Cardiac fibroblast (primary cell): Measurements from ENCODE around the gene NSUN7.

Experiments
- DNase-seq, 2 donors: peaks; one replicate each; pipeline versions ENCODE4 v3.0.0 to v3.0.0-alpha.2; 2010; ENCODE audit warnings: low read depth in 2 of 2
- H3K4me3 ChIP-seq, 2 donors: replicated peaks in 1 of 2; 1 replicate in 1 of 2; 2 replicates in 1 of 2; pipeline ENCODE4 v1.5.1; 2011; ENCODE audit warnings: low read depth in 2 of 2, low read length in 2 of 2, mild to moderate bottlenecking in 2 of 2, moderate library complexity in 1 of 2
- TF ChIP-seq, protein P1 (sequence below): IDR thresholded peaks from one replicate; pipeline ENCODE4 v1.5.1; 2011; ENCODE audit warnings: low read depth, mild to moderate bottlenecking, low read length, inconsistent platforms

The NSUN7 gene

DNA sequence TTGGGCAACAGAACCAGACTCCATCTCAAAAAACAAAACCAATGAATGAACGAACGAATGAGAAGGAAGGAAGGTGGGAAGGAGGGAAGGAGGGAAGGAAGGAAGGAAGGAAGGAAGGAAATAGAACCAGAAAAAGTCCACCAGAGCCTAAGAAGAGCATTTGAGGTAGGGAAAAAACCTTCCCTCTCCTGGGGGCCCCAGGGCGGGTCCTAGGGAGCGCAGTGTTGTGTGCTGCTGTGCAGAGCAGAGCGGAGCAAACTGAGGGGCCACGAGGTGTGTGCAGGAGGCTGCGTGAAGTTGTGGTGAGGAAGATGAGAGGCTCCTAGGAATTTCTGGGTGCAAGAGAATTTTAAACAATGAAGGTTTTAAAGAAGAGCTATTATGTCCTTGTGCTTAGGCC, 16.0 kb upstream of the NSUN7 start:
- DNase-seq = no peak
- TF ChIP-seq, protein P1, sequence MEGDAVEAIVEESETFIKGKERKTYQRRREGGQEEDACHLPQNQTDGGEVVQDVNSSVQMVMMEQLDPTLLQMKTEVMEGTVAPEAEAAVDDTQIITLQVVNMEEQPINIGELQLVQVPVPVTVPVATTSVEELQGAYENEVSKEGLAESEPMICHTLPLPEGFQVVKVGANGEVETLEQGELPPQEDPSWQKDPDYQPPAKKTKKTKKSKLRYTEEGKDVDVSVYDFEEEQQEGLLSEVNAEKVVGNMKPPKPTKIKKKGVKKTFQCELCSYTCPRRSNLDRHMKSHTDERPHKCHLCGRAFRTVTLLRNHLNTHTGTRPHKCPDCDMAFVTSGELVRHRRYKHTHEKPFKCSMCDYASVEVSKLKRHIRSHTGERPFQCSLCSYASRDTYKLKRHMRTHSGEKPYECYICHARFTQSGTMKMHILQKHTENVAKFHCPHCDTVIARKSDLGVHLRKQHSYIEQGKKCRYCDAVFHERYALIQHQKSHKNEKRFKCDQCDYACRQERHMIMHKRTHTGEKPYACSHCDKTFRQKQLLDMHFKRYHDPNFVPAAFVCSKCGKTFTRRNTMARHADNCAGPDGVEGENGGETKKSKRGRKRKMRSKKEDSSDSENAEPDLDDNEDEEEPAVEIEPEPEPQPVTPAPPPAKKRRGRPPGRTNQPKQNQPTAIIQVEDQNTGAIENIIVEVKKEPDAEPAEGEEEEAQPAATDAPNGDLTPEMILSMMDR = no peak
- H3K4me3 ChIP-seq = no peak overlapping the region

GRCh38 chr4:40734497-40734896, 15.3 kb upstream of the NSUN7 start:
- DNase-seq = no peak

GRCh38 chr4:40736910-40737309, 12.8 kb upstream of the NSUN7 start:
- H3K4me3 ChIP-seq = no peak overlapping the region
- TF ChIP-seq, protein P1 = peak; percentile 34
- peak; percentile 56 to 65 for DNase-seq

More at GRCh38 chr4:40734497-40734896, 15.3 kb upstream of the NSUN7 start:
- TF ChIP-seq, protein P1 = no peak
- H3K4me3 ChIP-seq = no peak overlapping the region

DNA sequence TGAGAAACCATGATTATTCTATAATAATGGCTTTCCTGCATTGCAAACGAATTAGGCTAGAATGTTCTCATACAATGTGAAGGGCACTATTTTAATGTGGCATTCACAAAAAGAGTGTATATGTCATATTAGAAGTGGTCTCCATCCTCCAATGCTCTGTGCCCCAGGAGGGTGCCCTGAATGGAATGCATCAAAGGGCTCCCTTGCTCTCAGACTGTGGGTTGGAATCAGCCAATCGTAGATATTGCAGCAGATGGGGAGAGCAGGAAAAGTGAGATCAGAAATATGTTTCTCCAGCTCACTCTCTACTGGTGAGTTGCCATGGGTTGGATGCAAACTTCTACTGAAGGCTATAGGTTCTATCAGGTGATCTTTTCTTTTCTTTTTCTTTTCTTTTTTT, 11.9 kb upstream of the NSUN7 start:
- TF ChIP-seq, protein P1 = no peak
- DNase-seq = no peak
- no peak overlapping the region for H3K4me3 ChIP-seq

GRCh38 chr4:40739347-40739746, 10.4 kb upstream of the NSUN7 start:
- DNase-seq = no peak
- TF ChIP-seq, protein P1 = no peak
- no peak overlapping the region for H3K4me3 ChIP-seq

DNA sequence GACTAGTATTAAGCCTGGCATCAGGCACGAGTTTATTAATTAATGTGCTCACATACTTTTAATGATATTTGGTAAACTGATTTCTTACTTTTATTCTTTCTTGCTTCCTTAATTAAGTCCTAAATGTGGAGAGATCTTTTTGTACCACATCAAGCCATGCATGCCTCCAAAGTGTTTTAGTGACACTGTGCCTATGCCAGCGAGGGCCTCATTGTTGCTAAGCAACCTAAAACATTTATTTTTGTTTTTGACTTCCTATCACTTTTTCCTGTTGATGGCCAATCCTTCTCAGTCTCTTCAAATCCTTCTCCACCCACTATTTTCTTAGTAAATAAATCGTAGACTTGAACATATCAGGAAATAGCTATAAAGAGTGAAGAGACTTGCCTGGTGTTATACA, 5.5 kb upstream of the NSUN7 start:
- H3K4me3 ChIP-seq = no peak overlapping the region
- DNase-seq = no peak
- TF ChIP-seq, protein P1 = no peak

DNA sequence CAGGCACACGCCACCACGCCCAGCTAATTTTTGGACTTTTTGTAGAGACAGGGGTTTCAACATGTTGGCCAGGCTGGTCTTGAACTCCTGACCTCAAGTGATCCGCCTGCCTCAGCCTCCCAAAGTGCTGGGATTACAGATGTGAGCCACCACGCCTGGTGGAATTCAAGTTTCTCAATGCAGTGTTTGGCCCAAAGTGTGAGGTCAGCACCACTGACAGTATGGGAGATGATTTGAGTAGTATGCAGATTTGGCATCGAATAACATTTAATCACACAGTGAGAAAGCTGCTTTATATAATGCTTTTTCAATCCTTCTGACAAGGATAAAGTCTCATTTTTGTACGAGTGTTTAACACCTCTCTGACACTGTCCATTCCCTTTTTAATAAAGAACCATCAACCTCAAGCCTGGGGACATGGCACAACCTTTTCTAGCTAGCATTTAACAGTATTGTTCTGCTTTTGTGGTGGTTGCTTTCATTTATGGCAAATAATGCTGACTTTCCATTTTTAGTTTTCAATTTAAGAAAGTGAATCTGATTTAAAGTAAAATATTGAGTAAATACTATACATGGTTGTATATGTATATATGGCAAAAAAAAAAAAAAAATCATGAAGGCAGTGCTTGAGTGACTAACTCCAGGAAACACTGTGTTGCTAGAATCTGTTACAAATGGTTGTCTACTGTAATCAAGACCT, 4.3 kb upstream of the NSUN7 start:
- no peak for DNase-seq
- TF ChIP-seq, protein P1 = no peak
- no peak overlapping the region for H3K4me3 ChIP-seq
